Tibial nerve (tissue), 4 donors: ENCODE results near the gene SLU7. TPM values are rescaled to one million over a fixed set of nuclear protein-coding genes. Genes with fewer than 3 reads are reported as not detected.

Experiments
- DNase-seq, 2 donors: peaks; one replicate each; pipeline ENCODE4 v3.0.0-alpha.2; 2019; ENCODE audit warnings: low spot score in 2 of 2
- H3K27ac ChIP-seq, 4 donors: fragments of 200-600 bp; sonication (generic) in 3 of 4; one replicate each; pipeline ENCODE4 v1.5.1; 2017 to 2019; ENCODE audit warnings: mild to moderate bottlenecking in 1 of 4
- H3K27me3 ChIP-seq, 2 donors: fragments of 200-600 bp; sonication (generic) in 1 of 2; one replicate each; pipeline versions ENCODE4 v1.5.1 to v1.6.0; 2017 to 2019
- H3K36me3 ChIP-seq, 3 donors: fragments of 200-600 bp; sonication (generic); one replicate each; pipeline ENCODE4 v1.5.1; 2018 to 2019
- H3K4me1 ChIP-seq, 4 donors: fragments of 200-600 bp; sonication (generic) in 3 of 4; one replicate each; pipeline ENCODE4 v1.5.1; 2017 to 2019
- H3K4me3 ChIP-seq, 4 donors: fragments of 200-600 bp; sonication (generic) in 3 of 4; one replicate each; pipeline ENCODE4 v1.5.1; 2017 to 2019; ENCODE audit warnings: mild to moderate bottlenecking in 1 of 4, moderate library complexity in 1 of 4
- H3K9me3 ChIP-seq, 4 donors: fragments of 200-600 bp; sonication (generic) in 3 of 4; one replicate each; pipeline ENCODE4 v1.5.1; 2017 to 2019
- CTCF ChIP-seq, 5 experiments: fragments of 200-600 bp in 3 of 5; fragments of 450-650 bp in 2 of 5; sonication (generic) in 3 of 5; IDR thresholded peaks; one replicate each; pipeline ENCODE4 v1.5.1; 2016 to 2019; ENCODE audit warnings: antibody characterized with exemption in 5 of 5, mild to moderate bottlenecking in 3 of 5, moderate library complexity in 2 of 5
- EP300 ChIP-seq, 2 donors: sonication (generic); formaldehyde crosslinking; IDR thresholded peaks; one replicate each; pipeline ENCODE4 v1.6.1; 2017; ENCODE audit warnings: antibody characterized with exemption in 2 of 2, mild to moderate bottlenecking in 1 of 2
- POLR2A ChIP-seq, 2 donors: fragments of 450-650 bp; IDR thresholded peaks; one replicate each; pipeline ENCODE4 v1.6.1; 2017; ENCODE audit warnings: antibody characterized with exemption in 2 of 2, mild to moderate bottlenecking in 2 of 2, moderate library complexity in 2 of 2
- WGBS, 2 donors: methylation state at CpG; one replicate each; pipeline ENCODE4 v1.1.5; 2018; 5-methylcytosine and 5-hydroxymethylcytosine counted together
- total RNA-seq, 4 donors: library from RNA; depleted of rRNA; stranded (reverse); fragments of >200 nt; gene quantifications; one replicate each; pipeline ENCODE4 v1.1.0, GENCODE V29; 2016

The SLU7 gene
- total RNA-seq, 4 donors from 2014 or later: 68.2 to 76.8 (median 71.1) TPM

GRCh38 chr5:160461378-160461777 lies 42.5 kb upstream of the SLU7 start:
- 81 to 98% methylated on average over 6 of the region's 6 CpGs for WGBS, 2 donors

GRCh38 chr5:160460377-160461049 lies 41.6 kb upstream of the SLU7 start:
- WGBS, 2 donors: 70 to 74% methylated on average over 4 of the region's 4 CpGs
- H3K4me3 ChIP-seq: no peak overlapping the region
- H3K36me3 ChIP-seq: no peaks in the 10 kb centered on the region
- peaks cover 0 to 26% (median 0%) of the 10 kb centered on the region in 4 donors for H3K4me1 ChIP-seq
- no peaks in the 10 kb centered on the region for H3K9me3 ChIP-seq
- TF ChIP-seq POLR2A (IDR thresholded peaks at IDR 0.05) (no peak), EP300 (IDR thresholded peaks at IDR 0.05) (no peak), CTCF (IDR thresholded peaks at IDR 0.05) (no peak)
- DNase-seq: no peak
- H3K27ac ChIP-seq: peak overlapping the region in 1 of 4 donors; percentile 57
- no peaks in the 10 kb centered on the region for H3K27me3 ChIP-seq

More at GRCh38 chr5:160461378-160461777, 42.5 kb upstream of the SLU7 start:
- no peaks in the 10 kb centered on the region for H3K9me3 ChIP-seq
- H3K27ac ChIP-seq: no peak overlapping the region
- no peaks in the 10 kb centered on the region for H3K36me3 ChIP-seq
- H3K27me3 ChIP-seq: no peaks in the 10 kb centered on the region
- DNase-seq: no peak
- peaks cover 0 to 19% (median under 1%) of the 10 kb centered on the region in 4 donors for H3K4me1 ChIP-seq
- H3K4me3 ChIP-seq: no peak overlapping the region
- TF ChIP-seq EP300 (IDR thresholded peaks at IDR 0.05) (no peak), CTCF (IDR thresholded peaks at IDR 0.05) (no peak), POLR2A (IDR thresholded peaks at IDR 0.05) (no peak)

GRCh38 chr5:160458806-160459800 lies 40.2 kb upstream of the SLU7 start:
- no peaks in the 10 kb centered on the region for H3K27me3 ChIP-seq
- no peaks in the 10 kb centered on the region for H3K9me3 ChIP-seq
- H3K4me3 ChIP-seq: no peak overlapping the region
- no peaks in the 10 kb centered on the region for H3K36me3 ChIP-seq
- H3K27ac ChIP-seq: peak overlapping the region in 2 of 4 donors; percentile 70 to 87
- TF ChIP-seq EP300 (IDR thresholded peaks at IDR 0.05) (peak in 1 of 2 donors; percentile 37), POLR2A (IDR thresholded peaks at IDR 0.05) (no peak)
- H3K4me1 ChIP-seq: peaks cover 0 to 28% (median 0%) of the 10 kb centered on the region in 4 donors
- 41 to 46% methylated on average over 8 of the region's 8 CpGs for WGBS, 2 donors
- DNase-seq: no peak

- H3K27ac ChIP-seq: peak overlapping the region in 1 of 4 donors; percentile 70
- no peaks in the 10 kb centered on the region for H3K27me3 ChIP-seq
- no peak overlapping the region for H3K4me3 ChIP-seq
- 74 to 83% methylated on average over 5 of the region's 5 CpGs for WGBS, 2 donors
- peaks cover 0 to 34% (median 2%) of the 10 kb centered on the region in 4 donors for H3K4me1 ChIP-seq
- DNase-seq: no peak
- no peaks in the 10 kb centered on the region for H3K9me3 ChIP-seq
- TF ChIP-seq POLR2A (IDR thresholded peaks at IDR 0.05): no peak
- TF ChIP-seq CTCF (IDR thresholded peaks at IDR 0.05): no peak
- TF ChIP-seq EP300 (IDR thresholded peaks at IDR 0.05): no peak
- no peaks in the 10 kb centered on the region for H3K36me3 ChIP-seq
These were observed 38.4 kb upstream of the SLU7 start for GRCh38 chr5:160457252-160457651.

- no peaks in the 10 kb centered on the region for H3K9me3 ChIP-seq
- no peak overlapping the region for H3K4me3 ChIP-seq
- peaks cover 0 to 30% (median 4%) of the 10 kb centered on the region in 4 donors for H3K4me1 ChIP-seq
- no peak for DNase-seq
- no peak overlapping the region for H3K27ac ChIP-seq
- H3K27me3 ChIP-seq: no peaks in the 10 kb centered on the region
- WGBS, 2 donors: 66 to 73% methylated on average over 9 of the region's 9 CpGs
- no peaks in the 10 kb centered on the region for H3K36me3 ChIP-seq
- TF ChIP-seq POLR2A (IDR thresholded peaks at IDR 0.05): no peak
- no peak for TF ChIP-seq CTCF (IDR thresholded peaks at IDR 0.05)
- TF ChIP-seq EP300 (IDR thresholded peaks at IDR 0.05): no peak
These were observed 37.7 kb upstream of the SLU7 start for GRCh38 chr5:160456480-160457177.
